ENCODE results near the gene TMEM255B. TPM values are rescaled to one million over a fixed set of nuclear protein-coding genes. Genes with fewer than 3 reads are reported as not detected.
"Not testable (repeated sequence)": the region's sequence is repeated elsewhere in the genome, so short reads cannot be mapped to it uniquely, and the experiment has no call there.

The TMEM255B gene
- total RNA-seq, 2 experiments from 2014 or later, result 1.3 to 1.8 TPM

DNA sequence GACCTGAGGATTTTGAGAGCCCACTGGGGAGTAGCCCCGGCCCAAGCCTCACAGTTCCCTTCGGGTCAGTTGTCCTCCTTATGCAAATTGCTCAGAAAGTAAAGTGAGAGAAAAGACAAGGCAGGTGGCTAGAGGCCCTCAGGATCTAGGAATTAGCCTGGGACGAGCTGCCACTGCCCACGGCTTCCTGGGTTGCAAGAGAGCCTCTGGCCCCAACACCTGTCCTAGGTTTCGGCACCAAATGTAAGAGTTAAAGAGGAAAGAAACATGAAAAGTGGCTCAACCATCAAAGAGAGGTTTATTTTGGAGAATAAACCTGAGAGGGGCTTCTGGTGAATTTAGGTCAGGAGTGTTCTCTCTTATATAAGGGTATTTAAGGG is 25.6 kb downstream of the TMEM255B start:
- POLR2A ChIA-PET, result no interaction called here
- no peaks in the 10 kb centered on the region for H3K4me1 Mint-ChIP-seq
- H3K27ac Mint-ChIP-seq, result no peak overlapping the region
- H3K4me3 Mint-ChIP-seq, result no peak overlapping the region
- CTCF ChIA-PET, result no interaction called here
- H3K27me3 Mint-ChIP-seq, result peaks cover 7% of the 10 kb centered on the region
- H3K36me3 Mint-ChIP-seq (ENCODE audit: low read depth), result no peaks in the 10 kb centered on the region
- DNase-seq, result no peak
- no peaks in the 10 kb centered on the region for H3K9me3 Mint-ChIP-seq

DNA sequence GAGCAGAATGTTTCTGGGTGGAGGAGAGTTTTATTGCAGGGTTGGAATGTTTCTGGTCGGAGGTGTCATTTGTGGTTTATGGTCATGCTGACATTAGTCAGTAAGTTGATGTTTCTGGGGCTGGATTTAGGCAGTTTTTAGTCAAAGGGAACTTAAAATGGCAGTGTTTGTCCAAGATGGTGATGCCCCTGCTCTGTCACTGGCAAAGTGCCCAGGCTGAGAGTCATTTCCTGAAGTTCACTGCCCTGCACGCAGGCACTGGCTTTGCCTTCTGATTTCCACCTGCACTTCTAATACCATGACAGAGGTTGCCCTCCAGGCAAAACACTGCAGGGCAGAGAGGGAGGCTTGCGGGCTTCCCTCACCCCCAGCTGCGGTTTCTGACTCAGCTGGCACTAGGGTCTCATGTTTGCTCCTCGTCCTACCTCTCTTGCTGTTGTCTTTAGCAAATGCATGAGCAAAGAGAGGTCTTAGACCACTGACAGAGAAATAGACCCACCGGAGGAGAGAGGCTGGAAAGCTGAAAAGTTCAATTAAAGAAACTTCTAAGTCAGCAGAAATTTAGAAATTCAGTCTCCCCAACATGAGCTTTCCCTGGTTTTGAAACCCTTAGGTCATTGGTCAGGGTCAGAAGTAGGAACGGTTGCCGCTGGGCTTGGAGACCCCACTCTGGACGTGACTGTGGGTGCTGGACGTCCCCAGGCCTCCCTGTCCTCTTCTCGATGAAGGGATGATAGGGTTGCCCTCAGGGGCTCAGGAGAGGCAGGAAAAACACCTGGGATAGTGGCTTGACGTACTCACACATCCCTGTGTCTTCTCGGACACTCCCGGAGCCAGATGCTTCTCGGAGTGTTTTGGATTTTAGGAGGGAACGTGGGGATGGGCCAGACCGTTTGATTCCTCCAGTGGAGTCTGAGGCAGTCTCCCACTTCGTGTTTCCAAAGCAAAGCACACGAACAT is 26.3 kb downstream of the TMEM255B start:
- Mint-ChIP-seq H3K4me1 (no peaks in the 10 kb centered on the region), H3K27ac (no peak overlapping the region), H3K4me3 (no peak overlapping the region), H3K9me3 (no peaks in the 10 kb centered on the region), H3K27me3 (peaks cover 7% of the 10 kb centered on the region), H3K36me3 (ENCODE audit: low read depth) (no peaks in the 10 kb centered on the region)
- DNase-seq, result no peak
- POLR2A ChIA-PET, result no interaction called here
- CTCF ChIA-PET, result no interaction called here

DNA sequence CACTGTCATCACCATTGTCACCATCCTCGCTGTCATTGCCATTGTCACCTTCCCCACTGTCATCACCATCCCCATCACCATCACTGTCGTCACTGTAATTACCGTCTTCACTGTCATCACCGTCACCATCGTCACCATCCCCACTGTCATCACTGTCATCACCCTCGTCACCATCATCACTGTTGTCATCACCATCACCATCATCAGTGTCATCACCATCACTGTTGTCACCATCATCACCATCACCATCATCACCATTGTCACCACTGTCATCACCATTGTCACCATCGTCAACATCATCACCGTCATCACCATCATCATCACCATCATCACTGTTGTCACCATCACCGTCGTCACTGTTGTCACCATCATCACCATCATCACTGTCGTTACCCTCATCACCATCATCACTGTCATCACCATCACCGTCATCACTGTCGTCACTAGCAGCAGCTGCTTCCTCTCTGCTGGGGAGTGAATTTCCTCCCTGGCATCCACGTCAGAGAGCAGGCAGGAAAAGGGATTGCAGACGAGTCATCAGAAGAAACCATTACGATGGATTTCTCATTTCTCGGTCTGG is 27.3 kb downstream of the TMEM255B start:
- no peak for DNase-seq
- Mint-ChIP-seq H3K27me3 (peaks cover 7% of the 10 kb centered on the region), H3K9me3 (no peaks in the 10 kb centered on the region), H3K4me1 (no peaks in the 10 kb centered on the region), H3K36me3 (ENCODE audit: low read depth) (no peaks in the 10 kb centered on the region), H3K4me3 (no peak overlapping the region), H3K27ac (no peak overlapping the region)
- POLR2A ChIA-PET, result no interaction called here
- CTCF ChIA-PET, result no interaction called here

DNA sequence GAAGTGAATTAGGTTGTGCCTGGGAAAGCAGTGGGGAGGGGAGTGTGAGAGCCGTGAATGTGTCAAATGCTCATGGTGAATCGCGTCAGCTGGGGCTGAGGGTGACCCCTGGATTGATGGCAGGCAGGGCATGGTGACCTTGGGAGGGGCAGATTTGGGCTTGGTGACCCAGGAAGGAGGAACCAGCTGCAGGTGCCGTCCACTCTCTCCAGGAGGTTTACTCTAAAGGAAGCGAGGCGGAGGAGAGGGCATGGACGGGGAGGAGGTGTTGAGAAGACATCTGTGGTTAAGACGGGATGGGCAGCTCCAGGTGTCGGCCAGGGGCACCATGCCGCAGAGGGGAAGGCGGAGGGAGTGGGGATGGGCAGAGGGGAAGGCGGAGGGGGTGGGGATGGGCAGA is 28.7 kb downstream of the TMEM255B start:
- Mint-ChIP-seq H3K4me1 (no peaks in the 10 kb centered on the region), H3K4me3 (no peak overlapping the region), H3K9me3 (no peaks in the 10 kb centered on the region), H3K27me3 (peaks cover 7% of the 10 kb centered on the region), H3K36me3 (ENCODE audit: low read depth) (no peaks in the 10 kb centered on the region), H3K27ac (no peak overlapping the region)
- ChIA-PET POLR2A (no interaction called here), CTCF (no interaction called here)
- no peak for DNase-seq

DNA sequence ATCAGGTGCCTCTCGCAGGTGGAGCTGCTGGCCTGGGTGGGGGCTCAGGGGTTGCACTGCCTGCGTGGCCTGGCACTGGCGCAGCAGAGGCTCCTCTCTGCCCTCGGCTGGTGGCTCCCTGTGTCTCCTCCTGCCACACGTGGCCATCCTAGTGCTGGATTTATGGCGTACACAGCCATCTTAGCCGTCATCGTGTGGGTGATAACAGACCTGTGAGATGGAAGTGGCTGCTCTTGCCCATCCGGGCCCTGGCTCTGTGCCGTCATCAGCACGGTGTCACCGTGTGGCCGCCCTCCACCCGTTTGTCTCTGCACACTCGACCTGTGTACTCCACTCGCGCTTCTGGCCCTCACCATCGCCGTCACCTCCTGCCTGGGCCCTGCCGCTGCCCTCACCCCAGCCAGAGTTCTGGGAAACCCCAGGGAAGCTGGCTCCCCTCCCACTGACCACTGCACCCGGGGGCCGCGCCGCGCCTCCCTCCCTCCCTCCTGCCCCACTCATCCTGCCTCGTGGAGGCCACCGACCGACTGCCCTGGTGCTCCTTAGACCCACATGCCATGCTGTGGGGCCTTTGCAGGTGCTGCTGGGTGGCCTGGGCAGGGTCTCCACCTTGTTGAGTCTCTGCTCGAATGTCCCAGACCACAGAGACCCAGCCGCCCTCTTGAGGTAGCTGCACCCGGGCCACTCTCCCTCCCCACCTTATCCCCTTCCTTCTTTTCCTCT is 29.5 kb downstream of the TMEM255B start:
- H3K4me1 Mint-ChIP-seq, result no peaks in the 10 kb centered on the region
- H3K27ac Mint-ChIP-seq, result no peak overlapping the region
- peaks cover 7% of the 10 kb centered on the region for H3K27me3 Mint-ChIP-seq
- H3K36me3 Mint-ChIP-seq (ENCODE audit: low read depth), result no peaks in the 10 kb centered on the region
- POLR2A ChIA-PET, result no interaction called here
- H3K9me3 Mint-ChIP-seq, result no peaks in the 10 kb centered on the region
- no peak for DNase-seq
- CTCF ChIA-PET, result no interaction called here
- H3K4me3 Mint-ChIP-seq, result no peak overlapping the region

DNA sequence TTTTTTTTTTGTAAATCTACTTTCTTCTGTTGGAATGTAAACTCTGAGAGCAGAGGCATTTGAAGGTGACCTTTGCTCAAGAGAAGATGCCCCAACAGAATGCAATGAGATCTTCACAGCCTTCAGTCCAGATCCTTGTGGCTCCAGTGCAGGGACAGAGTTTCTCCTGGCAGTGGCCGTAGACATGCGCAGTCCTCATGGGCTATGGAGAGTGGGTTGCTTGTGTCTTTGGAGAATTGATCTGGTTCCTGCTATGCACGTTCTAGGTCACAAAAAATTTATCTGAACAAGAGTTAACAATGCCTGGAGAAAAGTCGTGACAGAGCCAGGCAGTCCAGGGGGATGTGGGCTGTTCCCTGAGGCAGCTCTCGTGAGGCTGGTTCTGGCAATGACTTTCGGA is 30.1 kb downstream of the TMEM255B start:
- no peaks in the 10 kb centered on the region for H3K4me1 Mint-ChIP-seq
- no peaks in the 10 kb centered on the region for H3K9me3 Mint-ChIP-seq
- H3K27ac Mint-ChIP-seq, result no peak overlapping the region
- CTCF ChIA-PET, result no interaction called here
- no peak for DNase-seq
- H3K27me3 Mint-ChIP-seq, result peaks cover 6% of the 10 kb centered on the region
- no peaks in the 10 kb centered on the region for H3K36me3 Mint-ChIP-seq (ENCODE audit: low read depth)
- H3K4me3 Mint-ChIP-seq, result no peak overlapping the region
- POLR2A ChIA-PET, result no interaction called here

DNA sequence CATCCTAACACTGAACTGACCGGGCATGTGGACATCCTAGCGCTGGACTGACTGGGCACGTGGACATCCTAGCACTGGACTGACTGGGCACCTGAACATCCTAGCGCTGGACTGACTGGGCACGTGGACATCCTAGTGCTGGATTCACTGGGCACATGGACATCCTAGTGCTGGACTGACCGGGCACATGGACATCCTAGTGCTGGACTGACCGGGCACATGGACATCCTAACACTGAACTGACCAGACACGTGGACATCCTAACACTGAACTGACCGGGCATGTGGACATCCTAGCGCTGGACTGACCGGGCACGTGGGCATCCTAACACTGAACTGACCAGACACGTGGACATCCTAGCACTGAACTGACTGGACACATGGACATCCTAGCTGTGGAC is 30.9 kb downstream of the TMEM255B start:
- H3K4me3 Mint-ChIP-seq; H3K27me3 Mint-ChIP-seq; H3K4me1 Mint-ChIP-seq; POLR2A ChIA-PET; H3K27ac Mint-ChIP-seq; CTCF ChIA-PET; DNase-seq; H3K9me3 Mint-ChIP-seq; H3K36me3 Mint-ChIP-seq (ENCODE audit: low read depth): not testable (repeated sequence)

DNA sequence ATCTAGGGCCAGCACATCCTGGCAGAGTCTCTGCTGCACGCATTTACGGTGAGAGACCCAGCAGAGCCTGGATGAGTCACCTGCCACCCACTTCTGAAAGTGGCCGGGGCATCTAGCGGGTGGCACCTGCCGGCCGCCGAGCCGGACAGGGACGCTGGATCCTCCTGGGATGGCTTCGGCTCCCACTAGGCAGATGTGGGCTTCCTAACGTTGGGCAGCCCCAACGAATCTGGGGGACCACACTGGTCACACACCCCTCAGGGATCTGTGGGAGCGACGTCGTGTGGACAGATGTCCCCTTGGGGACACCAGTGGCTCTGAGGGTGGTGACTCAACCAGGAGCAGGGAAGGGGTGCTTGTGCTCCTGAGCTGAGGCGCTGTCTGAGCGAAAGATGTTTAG is 32.2 kb downstream of the TMEM255B start:
- H3K36me3 Mint-ChIP-seq (ENCODE audit: low read depth), result no peaks in the 10 kb centered on the region
- H3K27me3 Mint-ChIP-seq, result no peaks in the 10 kb centered on the region
- H3K4me3 Mint-ChIP-seq, result no peak overlapping the region
- ChIA-PET CTCF (no interaction called here), POLR2A (no interaction called here)
- H3K4me1 Mint-ChIP-seq, result no peaks in the 10 kb centered on the region
- H3K9me3 Mint-ChIP-seq, result no peaks in the 10 kb centered on the region
- no peak overlapping the region for H3K27ac Mint-ChIP-seq
- no peak for DNase-seq

DNA sequence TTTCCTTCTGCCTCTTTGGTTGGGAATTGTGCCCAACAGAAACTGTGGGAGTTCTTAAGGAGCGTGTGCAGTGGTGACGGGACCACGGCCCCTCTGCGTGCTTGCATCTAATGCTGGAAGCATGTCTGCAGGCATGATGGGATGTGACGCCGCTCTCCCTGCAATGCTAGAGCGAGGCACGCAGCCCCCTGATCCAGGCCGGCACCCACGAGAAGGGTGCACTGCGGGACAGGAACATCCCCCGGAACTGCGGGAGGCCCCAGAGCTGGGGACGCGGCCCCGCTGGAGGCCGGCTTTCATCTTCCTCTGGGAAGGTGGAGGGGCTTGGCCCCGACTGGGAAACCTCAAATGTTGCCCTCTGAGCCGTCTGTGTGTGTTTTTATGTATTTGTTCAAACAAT is 32.7 kb downstream of the TMEM255B start:
- Mint-ChIP-seq H3K4me3 (no peak overlapping the region), H3K9me3 (no peaks in the 10 kb centered on the region), H3K4me1 (no peaks in the 10 kb centered on the region), H3K36me3 (ENCODE audit: low read depth) (no peaks in the 10 kb centered on the region), H3K27ac (no peak overlapping the region), H3K27me3 (no peaks in the 10 kb centered on the region)
- no peak for DNase-seq
- POLR2A ChIA-PET, result no interaction called here
- CTCF ChIA-PET, result no interaction called here

DNA sequence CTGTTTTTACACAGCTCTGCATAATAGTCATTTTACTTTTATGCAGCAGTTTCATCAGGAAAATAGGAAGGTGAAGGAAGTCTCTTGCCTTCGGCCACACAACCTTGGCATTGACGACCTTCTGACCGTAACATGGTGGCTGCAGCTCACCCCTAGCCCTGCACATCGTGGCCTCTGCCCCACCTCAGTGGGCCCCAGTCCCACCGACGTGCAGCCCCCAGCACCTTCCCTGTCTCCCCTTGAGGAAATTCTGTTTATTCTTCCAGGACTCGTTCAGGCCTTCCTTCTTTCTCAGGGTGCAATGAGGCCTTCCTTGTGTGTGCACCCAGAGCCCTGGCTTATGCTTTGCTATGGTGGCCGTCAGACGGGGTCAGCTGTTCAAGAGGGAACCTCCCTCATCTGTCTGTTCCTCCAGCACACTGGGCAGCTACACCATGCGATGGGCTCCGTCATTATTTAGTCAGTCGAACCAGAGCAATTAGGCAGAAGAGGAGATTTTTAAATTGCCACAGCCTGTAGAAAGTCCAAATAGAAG is 33.3 kb downstream of the TMEM255B start:
- ChIA-PET POLR2A (no interaction called here), CTCF (no interaction called here)
- H3K27me3 Mint-ChIP-seq, result no peaks in the 10 kb centered on the region
- H3K4me1 Mint-ChIP-seq, result no peaks in the 10 kb centered on the region
- H3K4me3 Mint-ChIP-seq, result no peak overlapping the region
- no peaks in the 10 kb centered on the region for H3K9me3 Mint-ChIP-seq
- no peak overlapping the region for H3K27ac Mint-ChIP-seq
- no peaks in the 10 kb centered on the region for H3K36me3 Mint-ChIP-seq (ENCODE audit: low read depth)
- no peak for DNase-seq

DNA sequence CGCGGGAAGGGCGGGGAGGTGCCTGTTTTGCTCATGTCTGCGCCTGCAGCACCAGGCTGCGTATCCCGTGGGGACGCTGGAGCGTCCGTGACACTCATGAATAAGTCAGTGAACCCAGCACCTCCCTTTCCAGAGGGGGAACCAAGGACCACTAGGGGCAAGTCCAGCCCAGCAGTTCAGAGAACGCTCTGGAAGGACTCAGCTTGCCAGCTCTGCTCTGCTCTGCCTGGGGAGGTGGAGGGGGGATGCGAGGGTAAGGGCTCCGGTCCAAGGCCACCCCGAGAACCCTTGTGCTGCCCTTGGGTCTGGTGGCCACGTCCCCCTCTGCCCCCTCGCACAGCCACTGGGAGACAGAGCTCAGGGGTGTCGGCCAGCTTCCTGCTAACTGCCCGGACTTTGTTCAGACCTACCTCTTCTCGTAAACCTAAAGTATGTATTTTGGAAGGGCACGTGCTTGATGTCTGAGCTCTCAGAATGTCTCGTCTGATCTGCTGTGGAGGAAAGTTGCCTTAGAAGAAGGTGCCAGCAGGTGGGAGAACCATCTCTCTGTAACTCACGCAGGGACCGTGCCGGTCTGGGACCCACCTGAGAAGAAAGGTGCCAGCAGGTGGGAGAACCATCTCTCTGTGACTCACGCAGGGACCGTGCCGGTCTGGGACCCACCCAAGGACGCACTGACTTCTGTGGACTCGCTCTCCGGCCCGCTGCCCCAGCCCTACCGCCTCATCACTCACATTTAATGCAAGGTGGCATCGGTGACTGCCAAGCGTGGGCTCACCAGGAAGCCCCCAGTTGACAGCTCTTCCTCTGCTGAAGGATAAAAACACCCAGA is 34.1 kb downstream of the TMEM255B start:
- Mint-ChIP-seq H3K27ac (no peak overlapping the region), H3K4me1 (no peaks in the 10 kb centered on the region), H3K9me3 (no peaks in the 10 kb centered on the region), H3K36me3 (ENCODE audit: low read depth) (no peaks in the 10 kb centered on the region), H3K4me3 (no peak overlapping the region), H3K27me3 (no peaks in the 10 kb centered on the region)
- DNase-seq, result no peak
- ChIA-PET CTCF (interaction anchor here (0.8 kb wide), 1 partner anchor 23 kb away, joined by 3 read pairs; no protein-coding TSS in a partner anchor), POLR2A (no interaction called here)

DNA sequence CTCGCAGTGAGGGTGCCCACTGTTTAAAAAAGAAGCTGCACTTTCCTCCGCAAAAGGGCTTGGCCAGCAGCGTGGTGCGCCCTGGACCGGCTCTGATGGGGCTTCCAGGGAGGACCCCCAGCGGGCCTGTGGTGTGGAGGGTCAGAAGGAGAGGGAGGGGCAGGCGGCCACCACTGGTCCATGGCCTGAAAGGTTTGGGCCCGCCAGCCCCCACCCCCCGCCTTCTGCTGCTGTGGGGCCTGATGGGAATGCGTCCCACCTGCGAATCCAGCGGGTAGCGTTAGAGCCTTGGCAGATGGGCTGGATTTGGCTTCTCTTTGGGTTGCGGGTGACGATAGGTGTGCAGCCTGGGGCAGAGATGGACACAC is 34.7 kb downstream of the TMEM255B start:
- Mint-ChIP-seq H3K4me1 (no peaks in the 10 kb centered on the region), H3K9me3 (no peaks in the 10 kb centered on the region), H3K27me3 (no peaks in the 10 kb centered on the region), H3K27ac (no peak overlapping the region), H3K36me3 (ENCODE audit: low read depth) (no peaks in the 10 kb centered on the region), H3K4me3 (no peak overlapping the region)
- CTCF ChIA-PET, result interaction anchor here (0.8 kb wide), 1 partner anchor 23 kb away, joined by 3 read pairs; no protein-coding TSS in a partner anchor
- POLR2A ChIA-PET, result no interaction called here
- DNase-seq, result no peak

DNA sequence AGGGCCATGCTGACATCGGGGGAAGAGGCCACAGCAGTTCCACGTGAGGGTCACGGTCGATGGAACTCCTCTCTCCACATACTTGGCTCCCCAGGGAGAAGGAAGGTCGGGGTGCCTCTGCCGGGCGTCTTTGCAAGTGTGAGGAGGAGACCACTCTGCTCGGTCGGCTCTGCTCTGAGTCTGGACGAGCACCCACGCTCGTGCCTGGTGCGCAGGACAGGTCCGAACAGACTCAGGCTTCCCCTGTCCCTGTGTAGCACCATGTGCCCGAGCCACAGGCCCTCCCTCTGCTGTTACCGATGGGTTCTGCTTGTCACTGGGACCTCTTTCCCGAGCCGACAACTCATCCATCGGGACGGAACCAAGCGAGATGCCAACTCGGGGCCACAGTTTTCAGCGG is 35.1 kb downstream of the TMEM255B start:
- H3K4me3 Mint-ChIP-seq, result no peak overlapping the region
- no peak overlapping the region for H3K27ac Mint-ChIP-seq
- ChIA-PET POLR2A (no interaction called here), CTCF (no interaction called here)
- no peaks in the 10 kb centered on the region for H3K36me3 Mint-ChIP-seq (ENCODE audit: low read depth)
- DNase-seq, result no peak
- H3K4me1 Mint-ChIP-seq, result no peaks in the 10 kb centered on the region
- no peaks in the 10 kb centered on the region for H3K9me3 Mint-ChIP-seq
- no peaks in the 10 kb centered on the region for H3K27me3 Mint-ChIP-seq
